Neural cell (in vitro differentiated cells): ENCODE results near the gene PHAX. TPM values are rescaled to one million over a fixed set of nuclear protein-coding genes. Genes with fewer than 3 reads are reported as not detected.

Source experiments
- H2AFZ ChIP-seq: fragments of 200-600, 300-800 bp; sonication (generic), shearing (Covaris generic); 2 replicates; pipeline ENCODE4 v1.6.0; 2014; ENCODE audit warnings: low read depth, mild to moderate bottlenecking, antibody characterized with exemption, low read length, moderate library complexity
- H3F3A ChIP-seq: fragments of 200-600 bp; shearing (Covaris generic); 2 replicates; pipeline ENCODE4 v1.6.1; 2016; ENCODE audit warnings: mild to moderate bottlenecking, moderate library complexity, mixed read lengths, antibody characterized with exemption, low read length; ENCODE audit not compliant: insufficient read depth, poor library complexity, severe bottlenecking
- H3K27ac ChIP-seq: fragments of 200-600, 300-800 bp; sonication (generic), shearing (Covaris generic); 2 replicates; pipeline ENCODE4 v1.5.1; 2014; ENCODE audit warnings: mild to moderate bottlenecking, low read length, moderate library complexity
- H3K27me3 ChIP-seq: fragments of 300-800, 200-600 bp; sonication (generic), shearing (Covaris generic); 2 replicates; pipeline ENCODE4 v1.6.0; 2014; ENCODE audit warnings: mild to moderate bottlenecking, low read depth, low read length, moderate library complexity; ENCODE audit not compliant: insufficient read depth
- H3K36me3 ChIP-seq: fragments of 300-800, 200-600 bp; sonication (generic), shearing (Covaris generic); 2 replicates; pipeline ENCODE4 v1.5.1; 2014; ENCODE audit warnings: mild to moderate bottlenecking, antibody characterized with exemption, low read length, moderate library complexity; ENCODE audit not compliant: insufficient read depth
- H3K4me2 ChIP-seq: fragments of 300-800, 200-600 bp; sonication (generic), shearing (Covaris generic); 2 replicates; pipeline ENCODE4 v1.6.0; 2014; ENCODE audit warnings: mild to moderate bottlenecking, low read length
- H3K4me3 ChIP-seq: fragments of 300-800, 200-600 bp; sonication (generic), shearing (Covaris generic); 2 replicates; pipeline ENCODE4 v1.5.1; 2014; ENCODE audit warnings: mild to moderate bottlenecking, low read length, moderate library complexity
- H3K79me2 ChIP-seq: fragments of 200-600 bp; shearing (Covaris generic); replicated peaks from 2 replicates; pipeline ENCODE4 v1.6.0; 2014; ENCODE audit warnings: mild to moderate bottlenecking, low read length, moderate library complexity; ENCODE audit not compliant: insufficient read depth
- H3K9ac ChIP-seq: fragments of 300-800, 200-600 bp; sonication (generic), shearing (Covaris generic); 2 replicates; pipeline ENCODE4 v1.6.1; 2016; ENCODE audit warnings: mild to moderate bottlenecking, low read length, mixed read lengths
- H3K9me2 ChIP-seq: fragments of 200-600 bp; shearing (Covaris generic); 2 replicates; pipeline ENCODE4 v1.6.1; 2016; ENCODE audit warnings: mild to moderate bottlenecking, low read length, mixed read lengths; ENCODE audit not compliant: insufficient read depth
- H3K9me3 ChIP-seq: fragments of 200-600, 300-800 bp; sonication (generic), shearing (Covaris generic); 2 replicates; pipeline ENCODE4 v1.6.1; 2016; ENCODE audit warnings: mild to moderate bottlenecking, mixed run types, low read length, moderate library complexity, mixed read lengths
- H4K20me1 ChIP-seq: fragments of 200-600 bp; shearing (Covaris generic); 2 replicates; pipeline ENCODE4 v1.6.1; 2016; ENCODE audit warnings: mild to moderate bottlenecking, mixed run types; ENCODE audit not compliant: insufficient read depth
- EP300 ChIP-seq: fragments of 450-650 bp; conservative IDR thresholded peaks from 2 replicates; pipeline ENCODE4 v1.6.1; 2014; ENCODE audit warnings: antibody characterized with exemption, mild to moderate bottlenecking, moderate library complexity; ENCODE audit not compliant: poor library complexity, severe bottlenecking
- EZH2 ChIP-seq: fragments of 200-600, 300-800 bp; shearing (Covaris generic), sonication (generic); IDR thresholded peaks from 2 replicates; pipeline ENCODE4 v1.6.1; 2014; ENCODE audit warnings: antibody characterized with exemption, low read length, borderline replicate concordance, mild to moderate bottlenecking; ENCODE audit not compliant: insufficient read depth, poor library complexity, severe bottlenecking
- MXI1 ChIP-seq: fragments of 450-650 bp; conservative IDR thresholded peaks from 2 replicates; pipeline ENCODE4 v1.6.1; 2014; ENCODE audit warnings: antibody characterized with exemption, mild to moderate bottlenecking; ENCODE audit not compliant: poor library complexity, severe bottlenecking
- POLR2AphosphoS5 ChIP-seq: IDR thresholded peaks from 2 replicates; pipeline ENCODE4 v1.6.1; 2012
- RAD21 ChIP-seq: fragments of 450-650 bp; conservative IDR thresholded peaks from 2 replicates; pipeline ENCODE4 v1.6.1; 2014; ENCODE audit warnings: antibody characterized with exemption, mild to moderate bottlenecking, moderate library complexity
- SMC3 ChIP-seq: fragments of 450-650 bp; conservative IDR thresholded peaks from 2 replicates; pipeline ENCODE4 v1.6.1; 2014; ENCODE audit warnings: antibody characterized with exemption, mild to moderate bottlenecking, moderate library complexity; ENCODE audit not compliant: poor library complexity
- TAF1 ChIP-seq: IDR thresholded peaks from 2 replicates; pipeline ENCODE4 v1.6.1; 2012; ENCODE audit warnings: low read depth
- polyA plus RNA-seq: library from polyadenylated mRNA; depleted of rRNA; stranded (reverse); fragments of >200 nt; gene quantifications from 2 replicates; pipeline ENCODE4 v1.2.3, GENCODE V29; 2014
- TF ChIP-seq, protein P1 (sequence below): IDR thresholded peaks from 2 replicates; pipeline ENCODE4 v1.6.1; 2012; ENCODE audit warnings: borderline replicate concordance
- TF ChIP-seq, protein P2 (sequence below): fragments of 450-650 bp; IDR thresholded peaks from 2 replicates; pipeline ENCODE4 v1.5.1; 2014; ENCODE audit warnings: antibody characterized with exemption, mild to moderate bottlenecking, moderate library complexity; ENCODE audit not compliant: poor library complexity, severe bottlenecking

The PHAX gene
- polyA plus RNA-seq, 1 donor from 2014 or later, result 42.3 TPM

DNA sequence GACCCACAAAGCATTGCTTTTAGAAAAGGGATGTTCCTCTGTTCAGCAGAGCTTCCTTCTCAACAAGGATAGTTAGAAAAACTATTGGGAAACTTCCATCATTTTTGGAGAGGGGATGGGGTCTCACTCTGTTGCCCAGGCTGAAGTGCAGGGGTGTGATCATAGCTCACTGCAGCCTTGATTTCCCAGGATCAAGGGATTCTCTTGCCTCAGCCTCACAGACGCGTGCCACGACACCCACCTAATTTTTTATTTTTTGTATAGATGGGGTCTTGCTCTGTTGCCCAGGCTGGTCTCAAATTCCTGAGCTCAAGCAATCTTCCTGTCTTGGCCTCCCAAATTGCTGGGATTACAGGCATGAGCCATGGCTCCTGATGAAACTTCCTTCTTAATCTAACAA is 34.8 kb downstream of the PHAX start:
- Histone ChIP-seq H3K27ac (no peak overlapping the region), H3K4me2 (no peak overlapping the region), H3K9me3 (no peaks in the 10 kb centered on the region), H3K79me2 (no peaks in the 10 kb centered on the region), H3K4me3 (no peak overlapping the region), H3K27me3 (no peaks in the 10 kb centered on the region), H4K20me1 (no peaks in the 10 kb centered on the region), H3K9ac (no peak overlapping the region), H3K36me3 (no peaks in the 10 kb centered on the region), H2AFZ (no peak overlapping the region), H3F3A (no peaks in the 10 kb centered on the region), H3K9me2 (no peaks in the 10 kb centered on the region)
- TF ChIP-seq EZH2, result no peak
- no peak for TF ChIP-seq EP300
- TF ChIP-seq, protein P1, sequence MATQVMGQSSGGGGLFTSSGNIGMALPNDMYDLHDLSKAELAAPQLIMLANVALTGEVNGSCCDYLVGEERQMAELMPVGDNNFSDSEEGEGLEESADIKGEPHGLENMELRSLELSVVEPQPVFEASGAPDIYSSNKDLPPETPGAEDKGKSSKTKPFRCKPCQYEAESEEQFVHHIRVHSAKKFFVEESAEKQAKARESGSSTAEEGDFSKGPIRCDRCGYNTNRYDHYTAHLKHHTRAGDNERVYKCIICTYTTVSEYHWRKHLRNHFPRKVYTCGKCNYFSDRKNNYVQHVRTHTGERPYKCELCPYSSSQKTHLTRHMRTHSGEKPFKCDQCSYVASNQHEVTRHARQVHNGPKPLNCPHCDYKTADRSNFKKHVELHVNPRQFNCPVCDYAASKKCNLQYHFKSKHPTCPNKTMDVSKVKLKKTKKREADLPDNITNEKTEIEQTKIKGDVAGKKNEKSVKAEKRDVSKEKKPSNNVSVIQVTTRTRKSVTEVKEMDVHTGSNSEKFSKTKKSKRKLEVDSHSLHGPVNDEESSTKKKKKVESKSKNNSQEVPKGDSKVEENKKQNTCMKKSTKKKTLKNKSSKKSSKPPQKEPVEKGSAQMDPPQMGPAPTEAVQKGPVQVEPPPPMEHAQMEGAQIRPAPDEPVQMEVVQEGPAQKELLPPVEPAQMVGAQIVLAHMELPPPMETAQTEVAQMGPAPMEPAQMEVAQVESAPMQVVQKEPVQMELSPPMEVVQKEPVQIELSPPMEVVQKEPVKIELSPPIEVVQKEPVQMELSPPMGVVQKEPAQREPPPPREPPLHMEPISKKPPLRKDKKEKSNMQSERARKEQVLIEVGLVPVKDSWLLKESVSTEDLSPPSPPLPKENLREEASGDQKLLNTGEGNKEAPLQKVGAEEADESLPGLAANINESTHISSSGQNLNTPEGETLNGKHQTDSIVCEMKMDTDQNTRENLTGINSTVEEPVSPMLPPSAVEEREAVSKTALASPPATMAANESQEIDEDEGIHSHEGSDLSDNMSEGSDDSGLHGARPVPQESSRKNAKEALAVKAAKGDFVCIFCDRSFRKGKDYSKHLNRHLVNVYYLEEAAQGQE, result no peak
- TF ChIP-seq RAD21, result no peak
- TF ChIP-seq TAF1, result no peak
- no peak for TF ChIP-seq SMC3
- TF ChIP-seq MXI1, result no peak
- TF ChIP-seq, protein P2, sequence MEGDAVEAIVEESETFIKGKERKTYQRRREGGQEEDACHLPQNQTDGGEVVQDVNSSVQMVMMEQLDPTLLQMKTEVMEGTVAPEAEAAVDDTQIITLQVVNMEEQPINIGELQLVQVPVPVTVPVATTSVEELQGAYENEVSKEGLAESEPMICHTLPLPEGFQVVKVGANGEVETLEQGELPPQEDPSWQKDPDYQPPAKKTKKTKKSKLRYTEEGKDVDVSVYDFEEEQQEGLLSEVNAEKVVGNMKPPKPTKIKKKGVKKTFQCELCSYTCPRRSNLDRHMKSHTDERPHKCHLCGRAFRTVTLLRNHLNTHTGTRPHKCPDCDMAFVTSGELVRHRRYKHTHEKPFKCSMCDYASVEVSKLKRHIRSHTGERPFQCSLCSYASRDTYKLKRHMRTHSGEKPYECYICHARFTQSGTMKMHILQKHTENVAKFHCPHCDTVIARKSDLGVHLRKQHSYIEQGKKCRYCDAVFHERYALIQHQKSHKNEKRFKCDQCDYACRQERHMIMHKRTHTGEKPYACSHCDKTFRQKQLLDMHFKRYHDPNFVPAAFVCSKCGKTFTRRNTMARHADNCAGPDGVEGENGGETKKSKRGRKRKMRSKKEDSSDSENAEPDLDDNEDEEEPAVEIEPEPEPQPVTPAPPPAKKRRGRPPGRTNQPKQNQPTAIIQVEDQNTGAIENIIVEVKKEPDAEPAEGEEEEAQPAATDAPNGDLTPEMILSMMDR, result no peak
- no peak for TF ChIP-seq POLR2AphosphoS5

DNA sequence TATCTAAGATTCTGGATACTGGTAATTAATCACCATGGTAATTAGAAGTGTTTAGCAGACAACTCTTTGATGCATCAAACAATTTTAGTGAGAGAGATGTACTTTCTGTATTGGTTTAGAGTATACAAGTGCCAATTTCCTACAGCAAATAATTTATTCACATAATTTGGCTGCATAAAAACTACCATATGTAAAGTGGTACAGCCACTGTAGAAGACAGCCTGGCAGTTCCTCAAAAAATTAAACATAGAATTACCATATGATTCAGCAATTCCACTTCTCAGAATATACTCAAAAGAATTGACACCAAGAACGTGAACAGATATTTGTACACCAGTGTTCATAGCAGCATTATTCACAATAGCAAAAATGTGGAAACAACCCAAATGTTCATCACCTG is 36.2 kb downstream of the PHAX start:
- no peaks in the 10 kb centered on the region for H3F3A ChIP-seq
- H4K20me1 ChIP-seq, result no peaks in the 10 kb centered on the region
- no peak overlapping the region for H3K9ac ChIP-seq
- H3K9me2 ChIP-seq, result no peaks in the 10 kb centered on the region
- no peak overlapping the region for H3K4me2 ChIP-seq
- H3K79me2 ChIP-seq, result no peaks in the 10 kb centered on the region
- no peaks in the 10 kb centered on the region for H3K36me3 ChIP-seq
- H3K4me3 ChIP-seq, result no peak overlapping the region
- no peak overlapping the region for H2AFZ ChIP-seq
- TF ChIP-seq SMC3, result no peak
- no peak for TF ChIP-seq EZH2
- no peak for TF ChIP-seq MXI1
- no peak for TF ChIP-seq RAD21
- no peak for TF ChIP-seq EP300
- no peak for TF ChIP-seq TAF1
- TF ChIP-seq, protein P2, result no peak
- TF ChIP-seq POLR2AphosphoS5, result no peak
- TF ChIP-seq, protein P1, result no peak
- H3K27ac ChIP-seq, result no peak overlapping the region
- H3K27me3 ChIP-seq, result no peaks in the 10 kb centered on the region
- no peaks in the 10 kb centered on the region for H3K9me3 ChIP-seq
